H1 (cell line): ENCODE measurements around the gene AMER2. TPM values are rescaled to one million over a fixed set of nuclear protein-coding genes. Genes with fewer than 3 reads are reported as not detected.

Source experiments
- CTCF ChIA-PET: fragments of 300-600 bp; sonication (Branson Sonifier 250); formaldehyde crosslinking; loops from one replicate; lab custom pipeline; 2021; ENCODE audit not compliant: partially characterized antibody; lab: Charles Lee
- POLR2A ChIA-PET: fragments of 300-600 bp; sonication (Branson Sonifier 250); formaldehyde crosslinking; loops from one replicate; lab custom pipeline; 2021; ENCODE audit warnings: inconsistent platforms; ENCODE audit not compliant: partially characterized antibody; lab: Charles Lee
- DNase-seq, 2 experiments: peaks; one replicate each; pipeline versions ENCODE4 v3.0.0 to v3.0.0-alpha.2; 2010 to 2022; ENCODE audit warnings: low spot score in 2 of 2, low read depth in 1 of 2, mixed read lengths in 1 of 2
- FAIRE-seq: peaks from 2 replicates; lab custom pipeline; 2011; peaks lifted over from hg19 to GRCh38; lab: Jason Lieb, UNC
- H2AFZ ChIP-seq: 2 replicates; pipeline ENCODE4 v1.8.1; 2012; ENCODE audit warnings: low read length, inconsistent platforms
- H2AK5ac ChIP-seq: 2 replicates; pipeline ENCODE4 v1.6.1; 2013; ENCODE audit warnings: low read depth, low read length
- H2BK120ac ChIP-seq: replicated peaks from 2 replicates; pipeline ENCODE3; 2013; ENCODE audit warnings: low read depth, low read length, inconsistent platforms
- H2BK12ac ChIP-seq: 2 replicates; pipeline ENCODE4 v1.6.1; 2013; ENCODE audit warnings: low read depth, low read length
- H2BK15ac ChIP-seq: 2 replicates; pipeline ENCODE4 v1.6.1; 2013; ENCODE audit warnings: low read length
- H2BK20ac ChIP-seq: 2 replicates; pipeline ENCODE4 v1.6.1; 2013; ENCODE audit warnings: low read length
- H2BK5ac ChIP-seq: 2 replicates; pipeline ENCODE4 v1.6.1; 2013; ENCODE audit warnings: low read depth, low read length
- H3K14ac ChIP-seq: 2 replicates; pipeline ENCODE4 v1.6.1; 2013; ENCODE audit warnings: inconsistent platforms; ENCODE audit not compliant: insufficient read length
- H3K18ac ChIP-seq: 2 replicates; pipeline ENCODE4 v1.6.1; 2013; ENCODE audit warnings: low read length; ENCODE audit errors: extremely low read depth
- H3K23ac ChIP-seq: 2 replicates; pipeline ENCODE4 v1.6.1; 2013; ENCODE audit warnings: inconsistent platforms; ENCODE audit not compliant: insufficient read length
- H3K23me2 ChIP-seq: 2 replicates; pipeline ENCODE4 v1.6.1; 2013; ENCODE audit warnings: low read depth, low read length
- H3K27ac ChIP-seq: 2 replicates; pipeline ENCODE4 v1.6.1; 2011; ENCODE audit warnings: low read depth, low read length, inconsistent platforms
- H3K27me3 ChIP-seq, 4 experiments: replicated peaks in 1 of 4; 1 replicate in 1 of 4; 2 replicates in 3 of 4; pipeline versions ENCODE4 v1.6.1 to v1.8.1; 2011 to 2013; ENCODE audit warnings: low read length in 3 of 4, mild to moderate bottlenecking in 3 of 4, inconsistent platforms in 2 of 4, mixed read lengths in 2 of 4, moderate library complexity in 1 of 4; ENCODE audit not compliant: control insufficient read depth in 3 of 4, insufficient read depth in 3 of 4; ENCODE audit errors: extremely low read depth in 1 of 4
- H3K36me3 ChIP-seq, 4 experiments: 2 replicates each; pipeline versions ENCODE4 v1.6.1 to v1.8.1; 2011 to 2013; ENCODE audit warnings: mild to moderate bottlenecking in 4 of 4, low read length in 3 of 4, moderate library complexity in 2 of 4, control low read depth in 1 of 4, inconsistent platforms in 1 of 4; ENCODE audit not compliant: insufficient read depth in 4 of 4, control insufficient read depth in 2 of 4
- H3K4ac ChIP-seq: replicated peaks from 2 replicates; pipeline ENCODE3; 2013; ENCODE audit warnings: low read length, low read depth, mixed read lengths, inconsistent platforms; ENCODE audit not compliant: insufficient read length
- H3K4me1 ChIP-seq, 4 experiments: replicated peaks in 1 of 4; 1 replicate in 1 of 4; 2 replicates in 3 of 4; pipeline versions ENCODE4 v1.6.1 to v1.8.1; 2011 to 2013; ENCODE audit warnings: low read length in 3 of 4, inconsistent platforms in 2 of 4, mixed read lengths in 1 of 4; ENCODE audit not compliant: insufficient read depth in 4 of 4, control insufficient read depth in 3 of 4
- H3K4me2 ChIP-seq, 2 experiments: 2 replicates each; pipeline versions ENCODE4 v1.6.1 to v1.8.1; 2011 to 2013; ENCODE audit warnings: low read depth in 2 of 2, low read length in 2 of 2, control low read depth in 1 of 2, inconsistent platforms in 1 of 2, mild to moderate bottlenecking in 1 of 2; ENCODE audit not compliant: insufficient read depth in 1 of 2
- H3K4me3 ChIP-seq, 4 experiments: fragments of 200-600, 300-600 bp in 1 of 4; sonication (generic), shearing (Covaris generic), sonication (Bioruptor Twin) in 1 of 4; 2 replicates each; pipeline versions ENCODE4 v1.5.1 to v1.8.1; 2011 to 2016; ENCODE audit warnings: low read length in 4 of 4, low read depth in 3 of 4, control low read depth in 2 of 4, inconsistent platforms in 2 of 4, mild to moderate bottlenecking in 2 of 4, mixed read lengths in 1 of 4, moderate library complexity in 1 of 4; ENCODE audit not compliant: insufficient read depth in 2 of 4; ENCODE audit errors: extremely low read depth in 1 of 4
- H3K56ac ChIP-seq: replicated peaks from 2 replicates; pipeline ENCODE3; 2013; ENCODE audit warnings: low read depth, mild to moderate bottlenecking, mixed read lengths, low read length, inconsistent platforms; ENCODE audit not compliant: insufficient read length
- H3K79me1 ChIP-seq: 2 replicates; pipeline ENCODE4 v1.6.1; 2013; ENCODE audit warnings: low read depth, low read length, control low read depth
- H3K79me2 ChIP-seq, 2 experiments: 2 replicates each; pipeline versions ENCODE4 v1.6.1 to v1.8.1; 2012 to 2013; ENCODE audit warnings: low read length in 2 of 2, mild to moderate bottlenecking in 2 of 2, inconsistent platforms in 1 of 2; ENCODE audit not compliant: insufficient read depth in 2 of 2, control insufficient read depth in 1 of 2
- H3K9ac ChIP-seq, 4 experiments: replicated peaks in 1 of 4; 1 replicate in 1 of 4; 2 replicates in 3 of 4; pipeline versions ENCODE4 v1.6.1 to v1.8.1; 2011 to 2013; ENCODE audit warnings: low read depth in 3 of 4, low read length in 3 of 4, control low read depth in 2 of 4, mild to moderate bottlenecking in 2 of 4, moderate library complexity in 2 of 4, inconsistent platforms in 1 of 4; ENCODE audit errors: extremely low read depth in 1 of 4
- H3K9me3 ChIP-seq, 2 experiments: 2 replicates each; pipeline versions ENCODE4 v1.6.1 to v1.8.1; 2012 to 2013; ENCODE audit warnings: mild to moderate bottlenecking in 2 of 2, moderate library complexity in 2 of 2, control low read depth in 1 of 2, inconsistent platforms in 1 of 2, low read depth in 1 of 2, low read length in 1 of 2, mixed read lengths in 1 of 2; ENCODE audit not compliant: insufficient read depth in 2 of 2
- H4K20me1 ChIP-seq, 2 experiments: replicated peaks in 1 of 2; 2 replicates each; pipeline versions ENCODE3 to v1.8.1; 2011 to 2013; ENCODE audit warnings: inconsistent platforms in 2 of 2, low read length in 2 of 2, mild to moderate bottlenecking in 1 of 2; ENCODE audit not compliant: insufficient read depth in 2 of 2, control insufficient read depth in 1 of 2
- H4K5ac ChIP-seq: 2 replicates; pipeline ENCODE4 v1.6.1; 2013; ENCODE audit warnings: low read length, low read depth, mixed read lengths, inconsistent platforms; ENCODE audit not compliant: insufficient read length
- H4K8ac ChIP-seq: 2 replicates; pipeline ENCODE4 v1.8.0; 2013; ENCODE audit warnings: mild to moderate bottlenecking, moderate library complexity, low read length, inconsistent platforms; ENCODE audit not compliant: insufficient read depth; ENCODE audit errors: extremely low read depth
- H4K91ac ChIP-seq: replicated peaks from 2 replicates; pipeline ENCODE3; 2013; ENCODE audit warnings: low read length, mixed read lengths, inconsistent platforms; ENCODE audit not compliant: insufficient read length
- EGR1 ChIP-seq: IDR thresholded peaks from 2 replicates; pipeline ENCODE4 v1.6.1; 2011; ENCODE audit warnings: low read depth, low read length, borderline replicate concordance
- JUN ChIP-seq: IDR thresholded peaks from 2 replicates; pipeline ENCODE4 v1.6.1; 2011; ENCODE audit warnings: low read depth, mild to moderate bottlenecking, improper control_type of control experiment, low read length
- KDM1A ChIP-seq: fragments of 200-600, 300-600 bp; sonication (generic); IDR thresholded peaks from 2 replicates; pipeline ENCODE4 v1.7.1; 2016; ENCODE audit warnings: mild to moderate bottlenecking, low read length, borderline replicate concordance
- NRF1 ChIP-seq: IDR thresholded peaks from 2 replicates; pipeline ENCODE4 v1.6.1; 2011; ENCODE audit warnings: mild to moderate bottlenecking, low read depth, low read length, improper control_type of control experiment
- POU5F1 ChIP-seq: IDR thresholded peaks from 2 replicates; pipeline ENCODE4 v1.6.1; 2011; ENCODE audit warnings: low read depth, mild to moderate bottlenecking, low read length, moderate library complexity
- RFX5 ChIP-seq: IDR thresholded peaks from 2 replicates; pipeline ENCODE4 v1.6.1; 2011; ENCODE audit warnings: low read depth, low read length, improper control_type of control experiment, borderline replicate concordance
- SP1 ChIP-seq: IDR thresholded peaks from 2 replicates; pipeline ENCODE4 v1.6.1; 2011; ENCODE audit warnings: low read depth, low read length
- TAF7 ChIP-seq: optimal IDR thresholded peaks from 2 replicates; pipeline ENCODE3; 2011; ENCODE audit warnings: low read depth, mild to moderate bottlenecking, inconsistent platforms, low read length, moderate library complexity, borderline replicate concordance
- TBP ChIP-seq: IDR thresholded peaks from 2 replicates; pipeline ENCODE4 v1.6.1; 2011; ENCODE audit warnings: low read depth, low read length, improper control_type of control experiment
- ZNF274 ChIP-seq: IDR thresholded peaks from 2 replicates; pipeline ENCODE4 v1.7.0; 2012; ENCODE audit warnings: low read length, borderline replicate concordance; ENCODE audit errors: extremely low read depth
- WGBS, 2 experiments: shearing (Covaris generic) in 1 of 2; methylation state at CpG; one replicate each; pipeline versions ENCODE4 v1.1.6 to v1.1.7; 2013 to 2015; ENCODE audit warnings: low lambda C conversion rate in 2 of 2, mixed read lengths in 2 of 2, inconsistent platforms in 1 of 2, low coverage in 1 of 2, missing lambda C conversion rate in 1 of 2; ENCODE audit not compliant: insufficient replicate concordance in 2 of 2, insufficient coverage in 1 of 2, insufficient read length in 1 of 2; ENCODE audit errors: extremely low coverage in 1 of 2, missing lambda C conversion rate in 1 of 2; 5-methylcytosine and 5-hydroxymethylcytosine counted together
- polyA plus RNA-seq, 7 experiments: library from polyadenylated mRNA; depleted of rRNA in 3 of 7; stranded (reverse) in 5 of 7; unstranded in 2 of 7; fragments of >200 nt in 5 of 7; fragments of 200-250 nt in 2 of 7; gene quantifications; 1 replicate in 5 of 7; 2 replicates in 1 of 7; 4 replicates in 1 of 7; pipeline versions ENCODE4 v1.2.1 to v1.2.3, GENCODE V29; 2011 to 2013; ENCODE audit warnings: missing spikeins in 2 of 7, mixed read lengths in 2 of 7
- total RNA-seq: library from RNA; stranded (reverse); fragmentation: NEBNext Ultra II Directional; extraction: Animal tissue kit (Norgen Biotek cat#: 25700); gene quantifications from 2 replicates; pipeline ENCODE4 v1.2.1, GENCODE V29; 2021
- TF ChIP-seq, protein P1 (sequence below): IDR thresholded peaks from 2 replicates; pipeline ENCODE4 v1.6.1; 2011; ENCODE audit warnings: low read depth, mild to moderate bottlenecking, low read length; ENCODE audit not compliant: insufficient read depth

Gene AMER2
- total and polyA plus RNA-seq, 2 of the 8 experiments (the other 6 are each of a cell fraction or from before 2014, with no cell fraction given): 0.14 to 0.50 TPM

DNA sequence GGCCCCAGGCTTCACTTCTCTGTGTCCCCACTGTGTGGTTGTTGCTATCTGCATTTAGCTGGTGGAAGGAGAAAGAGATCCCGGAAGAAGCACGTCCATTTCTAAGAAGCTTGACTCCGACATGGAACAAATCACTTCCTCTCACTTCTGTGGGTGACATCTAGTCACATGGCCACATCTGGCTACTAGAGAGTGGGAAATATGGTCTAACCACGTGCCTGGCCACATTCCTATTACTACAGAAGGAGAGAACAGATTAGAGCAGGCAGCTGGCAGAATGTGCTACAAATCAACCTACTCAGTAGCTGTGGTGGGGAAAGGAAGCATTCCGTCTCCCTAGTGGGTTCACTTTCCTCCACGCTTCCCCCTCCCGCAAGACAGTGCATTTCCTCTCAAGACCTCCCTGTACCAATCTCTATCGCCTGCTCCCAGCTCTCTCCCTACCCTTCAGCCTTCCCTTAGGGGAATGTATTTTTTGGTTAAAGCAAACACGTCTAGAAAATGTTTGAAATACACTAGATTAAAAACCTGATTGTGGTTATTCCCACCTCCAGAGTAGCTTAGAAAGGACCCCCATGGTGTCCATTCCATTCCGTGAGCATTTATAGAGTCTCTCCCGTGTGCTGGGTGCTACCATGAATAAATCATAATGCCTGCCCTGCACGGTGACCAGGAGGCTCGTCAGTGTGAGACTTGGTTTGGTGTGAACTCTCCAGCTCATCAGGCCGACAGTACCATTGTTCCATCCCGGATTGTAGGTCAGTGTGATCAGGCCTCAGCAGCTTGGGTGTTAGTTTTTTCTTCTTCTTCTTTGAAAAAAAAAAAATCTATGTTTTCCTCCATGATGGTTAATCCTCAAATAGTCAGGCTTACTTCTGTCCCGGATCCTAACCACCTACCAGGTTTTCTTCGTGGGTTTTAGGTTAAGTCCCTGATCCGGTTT, 8.0 kb upstream of the AMER2 start:
- Histone ChIP-seq H3K9ac (no peak overlapping the region), H2BK20ac (no peak overlapping the region), H3K36me3 (no peaks in the 10 kb centered on the region), H3K56ac (no peak overlapping the region), H4K20me1 (no peaks in the 10 kb centered on the region), H4K8ac (no peak overlapping the region), H2BK120ac (no peak overlapping the region), H2AK5ac (no peak overlapping the region), H3K4me3 (no peak overlapping the region), H3K79me1 (no peaks in the 10 kb centered on the region), H3K23me2 (no peaks in the 10 kb centered on the region), H3K9me3 (no peaks in the 10 kb centered on the region), H3K14ac (no peak overlapping the region), H2BK15ac (no peak overlapping the region), H4K5ac (no peak overlapping the region), H4K91ac (peak overlapping the region; percentile 27), H2BK12ac (no peak overlapping the region), H2AFZ (no peak overlapping the region), H3K27ac (no peak overlapping the region), H3K27me3 (peaks cover 0 to 2% (median 2%) of the 10 kb centered on the region in 4 experiments; a peak in 3 of 7 replicates), H3K18ac (no peak overlapping the region), H3K4me1 (peaks cover 0 to 3% (median 1%) of the 10 kb centered on the region in 4 experiments; a peak in 5 of 7 replicates), H3K4ac (no peak overlapping the region), H2BK5ac (no peak overlapping the region), H3K23ac (no peak overlapping the region), H3K79me2 (no peaks in the 10 kb centered on the region), H3K4me2 (no peak overlapping the region)
- 81% methylated on average over 18 of the region's 18 CpGs; no CpG with 5 or more reads in 1 of the 2 experiments for WGBS, 2 experiments
- FAIRE-seq (no peak), DNase-seq (peak in 1 of 2 experiments; percentile 34)
- CTCF ChIA-PET: interaction anchor here (0.8 to 1.7 kb wide), 7 partner anchors 9 to 184 kb away, joined by 3 to 8 read pairs (median 3); no protein-coding TSS in a partner anchor
- POLR2A ChIA-PET: interaction anchor here (0.6 to 1.5 kb wide), 3 partner anchors 8 to 50 kb away, joined by 3 read pairs; partner anchors contain the start of gene AMER2
- TF ChIP-seq, protein P1, sequence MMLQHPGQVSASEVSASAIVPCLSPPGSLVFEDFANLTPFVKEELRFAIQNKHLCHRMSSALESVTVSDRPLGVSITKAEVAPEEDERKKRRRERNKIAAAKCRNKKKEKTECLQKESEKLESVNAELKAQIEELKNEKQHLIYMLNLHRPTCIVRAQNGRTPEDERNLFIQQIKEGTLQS: no peak
- TF ChIP-seq EGR1 (no peak), TAF7 (no peak), RFX5 (no peak), JUN (no peak), SP1 (no peak), KDM1A (no peak), POU5F1 (no peak), NRF1 (no peak), TBP (no peak), ZNF274 (no peak)
